HK-2 (cell line): ENCODE data around the gene ARRDC1.
"Not testable (repeated sequence)": the region's sequence is repeated elsewhere in the genome, so short reads cannot be mapped to it uniquely, and the experiment has no call there.

Experiments
- DNase-seq: peaks from one replicate; pipeline ENCODE4 v3.0.0-alpha.2; 2018; ENCODE audit not compliant: unreplicated experiment

The ARRDC1 gene

GRCh38 chr9:137613259-137613658 lies 7.8 kb downstream of the ARRDC1 start:
- DNase-seq: no peak

GRCh38 chr9:137613738-137614523 lies 8.4 kb downstream of the ARRDC1 start:
- DNase-seq: no peak

- no peak for DNase-seq
These were observed 9.3 kb downstream of the ARRDC1 start for GRCh38 chr9:137614631-137615386.

- no peak for DNase-seq
These were observed 9.9 kb downstream of the ARRDC1 start for GRCh38 chr9:137615387-137615871.

GRCh38 chr9:137618105-137619067 lies 12.9 kb downstream of the ARRDC1 start, which contains the start of gene EHMT1:
Gene EHMT1 (plus strand): TSS chr9:137619005. CDS start chr9:137619029, 24 bp downstream.
- peak; percentile 87 for DNase-seq

GRCh38 chr9:137619240-137620047 lies 14.0 kb downstream of the ARRDC1 start:
- peak; percentile 39 for DNase-seq

GRCh38 chr9:137620048-137620405 lies 14.5 kb downstream of the ARRDC1 start:
- no peak for DNase-seq

GRCh38 chr9:137620581-137620980 lies 15.1 kb downstream of the ARRDC1 start:
- DNase-seq: no peak

GRCh38 chr9:137621131-137621757 lies 15.8 kb downstream of the ARRDC1 start:
- DNase-seq: no peak

- DNase-seq: not testable (repeated sequence)
These were observed 16.7 kb downstream of the ARRDC1 start for GRCh38 chr9:137622211-137622610.

GRCh38 chr9:137626464-137626863 lies 21.0 kb downstream of the ARRDC1 start:
- no peak for DNase-seq

- DNase-seq: not testable (repeated sequence)
These were observed 21.9 kb downstream of the ARRDC1 start for GRCh38 chr9:137627406-137627805.

GRCh38 chr9:137630126-137630525 lies 24.6 kb downstream of the ARRDC1 start:
- DNase-seq: no peak

GRCh38 chr9:137630679-137631078 lies 25.2 kb downstream of the ARRDC1 start:
- no peak for DNase-seq

GRCh38 chr9:137631345-137632229 lies 26.1 kb downstream of the ARRDC1 start:
- no peak for DNase-seq

- no peak for DNase-seq
These were observed 27.0 kb downstream of the ARRDC1 start for GRCh38 chr9:137632230-137633161.

- no peak for DNase-seq
These were observed 28.5 kb downstream of the ARRDC1 start for GRCh38 chr9:137634016-137634415.

- no peak for DNase-seq
These were observed 33.2 kb downstream of the ARRDC1 start for GRCh38 chr9:137638680-137639079.
